Measurements from ENCODE around the gene EFCAB6.

Gene EFCAB6

DNA sequence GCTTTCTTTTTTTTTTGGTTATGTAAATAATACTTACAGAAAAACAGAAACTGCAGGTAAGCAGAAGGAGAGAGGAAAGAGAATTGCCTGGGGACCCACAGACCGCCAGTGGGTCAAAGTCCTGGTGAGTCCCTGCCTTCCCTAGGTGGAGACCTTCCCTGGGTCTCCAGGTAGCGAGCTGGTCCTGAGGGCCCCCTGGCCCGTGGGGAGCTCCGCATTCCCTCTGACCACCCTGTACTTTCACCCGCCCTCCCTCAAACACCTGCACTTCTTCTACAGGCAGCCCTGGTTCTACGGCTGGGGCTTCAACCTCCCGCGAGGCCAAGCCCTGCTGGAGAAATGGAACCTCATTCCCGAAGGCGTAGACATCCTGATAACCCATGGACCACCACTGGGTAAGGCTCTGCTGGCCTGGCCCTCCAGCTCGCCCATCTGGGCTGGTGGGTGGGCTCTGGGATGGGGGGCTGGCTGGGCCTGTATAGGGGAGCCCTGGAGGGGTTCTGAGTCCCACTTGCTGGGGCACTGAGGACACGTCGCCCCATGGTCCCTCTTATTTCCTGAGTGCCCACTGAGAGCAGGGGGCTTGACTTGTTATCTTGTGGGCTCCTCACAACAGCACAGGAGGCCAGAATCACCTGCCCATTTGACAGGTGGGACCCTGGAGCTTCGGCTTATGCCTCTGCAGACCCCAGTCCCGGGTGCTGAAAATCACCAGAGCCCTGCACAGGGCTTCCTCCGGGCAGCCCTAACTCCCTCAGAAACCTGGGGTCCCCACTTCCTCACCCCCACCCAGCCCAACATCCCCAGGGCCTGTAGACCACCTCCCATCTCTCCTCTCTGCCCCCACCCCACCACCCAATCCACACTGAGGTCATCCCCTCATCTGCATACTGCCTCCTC is 313.9 kb downstream of the EFCAB6 start:
- no peak for DNase-seq

DNA sequence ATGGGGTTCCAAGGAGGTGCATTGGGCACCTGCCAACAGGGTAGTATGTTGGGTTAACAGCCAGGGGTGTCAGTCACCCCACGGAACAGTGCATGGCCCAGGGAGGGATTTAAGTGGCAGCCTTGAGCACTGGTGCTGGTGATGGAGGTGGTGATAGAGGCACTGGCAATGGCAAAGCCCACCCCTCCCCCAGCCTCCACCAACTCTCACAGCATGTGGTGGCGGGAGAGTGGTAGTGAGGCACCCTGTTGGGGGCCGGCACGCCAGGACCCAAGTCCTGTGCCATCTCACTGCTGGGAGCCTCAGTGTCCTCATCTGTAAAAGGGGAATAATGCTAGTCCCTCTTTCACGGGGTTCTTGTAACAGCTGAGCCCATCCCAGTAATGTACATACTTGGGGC is 318.8 kb downstream of the EFCAB6 start:
- no peak for DNase-seq

DNA sequence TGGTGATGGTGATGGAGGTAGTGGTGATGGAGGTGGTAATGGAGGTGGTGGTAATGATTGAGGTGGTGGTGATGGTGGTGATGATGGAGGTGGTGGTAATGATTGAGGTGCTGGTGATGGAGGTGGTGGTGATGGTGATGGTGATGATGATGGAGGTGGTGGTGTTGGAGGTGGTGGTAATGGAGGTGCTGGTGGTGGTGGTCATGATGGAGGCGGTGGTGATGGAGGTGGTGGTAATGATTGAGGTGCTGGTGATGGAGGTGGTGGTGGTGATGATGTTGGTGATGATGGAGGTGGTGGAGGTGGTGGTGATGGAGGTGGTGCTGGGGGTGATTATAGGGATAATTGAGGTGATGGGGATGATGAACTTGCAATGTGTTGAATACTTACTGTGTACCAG is 320.4 kb downstream of the EFCAB6 start:
- DNase-seq = no peak

DNA sequence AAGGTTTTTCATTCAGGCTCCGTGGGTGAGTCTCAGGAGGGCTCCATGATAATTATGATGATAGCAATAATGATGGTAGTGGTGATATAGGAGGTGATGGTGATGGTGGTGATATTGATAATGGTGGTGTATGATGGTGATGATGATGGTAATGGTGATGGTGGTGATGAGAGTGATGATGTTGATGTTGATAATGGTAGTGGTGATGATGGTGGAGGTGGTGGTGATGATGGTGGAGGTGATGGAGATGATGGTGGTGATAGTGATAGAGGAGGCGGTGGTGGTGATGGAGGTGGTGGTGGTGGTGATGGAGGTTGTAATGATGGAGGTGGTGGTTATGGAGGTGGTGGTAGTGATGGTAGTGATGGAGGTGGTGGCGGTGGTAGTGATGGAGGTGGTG is 320.9 kb downstream of the EFCAB6 start:
- DNase-seq = no peak

DNA sequence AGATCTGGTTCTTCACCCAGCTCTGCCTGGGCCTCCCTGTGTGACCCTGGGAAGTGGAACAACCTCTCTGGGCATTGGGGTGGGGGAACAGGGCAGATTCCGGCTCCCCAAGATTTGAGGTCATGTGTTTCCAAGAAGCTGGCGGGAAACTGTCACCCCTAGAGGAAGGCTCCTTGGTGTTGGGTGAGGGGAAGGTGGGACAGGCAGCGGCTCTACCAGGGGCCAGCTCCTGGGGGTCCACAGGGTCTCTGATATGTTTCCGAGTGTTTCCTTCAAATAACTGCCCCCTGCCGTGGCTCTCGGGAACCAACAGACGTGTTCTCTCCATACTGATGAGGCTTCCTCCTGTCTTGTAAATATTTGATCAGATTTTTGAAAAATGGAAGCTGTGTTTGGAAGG is 321.8 kb downstream of the EFCAB6 start:
- no peak for DNase-seq

DNA sequence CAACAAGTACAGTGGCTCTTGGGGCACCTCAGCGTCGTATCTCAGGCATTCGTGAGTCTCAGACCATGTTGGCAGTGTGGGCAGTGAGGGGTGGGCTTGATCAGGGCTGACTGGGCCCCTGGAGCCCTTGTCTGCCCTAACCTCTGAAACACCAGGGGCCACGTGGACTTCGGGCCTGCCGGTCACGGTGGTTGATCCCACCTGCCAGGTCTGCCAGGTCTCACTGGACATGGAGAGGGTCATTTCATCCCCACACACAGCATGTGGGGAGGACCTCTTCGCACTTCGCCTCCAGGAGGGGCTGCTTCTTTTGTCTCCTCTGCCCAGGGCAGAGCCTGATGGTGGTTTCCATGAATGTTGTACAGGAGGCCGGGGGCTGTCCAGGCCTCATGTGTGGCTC is 323.2 kb downstream of the EFCAB6 start:
- no peak for DNase-seq

DNA sequence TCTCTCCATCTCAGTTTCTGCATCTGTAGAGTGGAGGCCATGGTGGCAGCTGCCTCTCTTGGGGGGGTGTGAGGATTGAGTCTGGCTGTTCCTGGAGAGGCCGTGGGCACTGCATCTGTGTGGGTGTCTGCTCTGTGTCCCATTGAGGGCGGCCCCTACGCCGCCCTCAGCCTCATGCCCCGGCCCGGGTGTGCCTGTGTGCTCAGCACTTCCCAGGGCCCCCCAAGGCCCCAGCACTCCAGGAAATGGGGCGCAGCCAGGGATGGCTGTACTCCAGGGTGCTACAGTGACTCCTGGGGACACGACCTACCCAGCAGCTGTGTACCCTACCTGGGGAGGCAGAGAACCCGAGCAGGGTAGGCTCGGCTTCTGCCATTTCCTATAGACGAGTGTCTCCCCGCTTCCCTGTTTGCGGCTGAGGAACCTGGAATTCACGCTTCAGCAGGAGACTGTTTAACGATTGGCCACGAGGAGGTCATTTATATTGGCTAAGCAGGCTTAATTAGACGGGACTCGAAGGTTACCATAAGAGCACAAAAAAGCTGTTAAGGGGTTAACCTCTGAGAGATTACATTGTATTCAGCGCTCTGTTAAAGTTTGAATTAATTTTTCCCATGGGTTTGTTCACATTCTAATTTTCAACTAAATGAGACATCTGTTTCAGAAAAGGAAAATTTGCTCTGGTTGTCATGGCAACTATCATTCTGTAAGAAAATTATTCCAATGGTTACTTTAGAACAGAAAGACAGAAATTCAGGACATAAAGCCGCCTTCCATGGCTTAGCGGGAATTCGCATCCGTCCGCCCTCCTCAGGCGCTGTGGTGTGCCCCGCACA is 323.9 kb downstream of the EFCAB6 start:
- DNase-seq = no peak

DNA sequence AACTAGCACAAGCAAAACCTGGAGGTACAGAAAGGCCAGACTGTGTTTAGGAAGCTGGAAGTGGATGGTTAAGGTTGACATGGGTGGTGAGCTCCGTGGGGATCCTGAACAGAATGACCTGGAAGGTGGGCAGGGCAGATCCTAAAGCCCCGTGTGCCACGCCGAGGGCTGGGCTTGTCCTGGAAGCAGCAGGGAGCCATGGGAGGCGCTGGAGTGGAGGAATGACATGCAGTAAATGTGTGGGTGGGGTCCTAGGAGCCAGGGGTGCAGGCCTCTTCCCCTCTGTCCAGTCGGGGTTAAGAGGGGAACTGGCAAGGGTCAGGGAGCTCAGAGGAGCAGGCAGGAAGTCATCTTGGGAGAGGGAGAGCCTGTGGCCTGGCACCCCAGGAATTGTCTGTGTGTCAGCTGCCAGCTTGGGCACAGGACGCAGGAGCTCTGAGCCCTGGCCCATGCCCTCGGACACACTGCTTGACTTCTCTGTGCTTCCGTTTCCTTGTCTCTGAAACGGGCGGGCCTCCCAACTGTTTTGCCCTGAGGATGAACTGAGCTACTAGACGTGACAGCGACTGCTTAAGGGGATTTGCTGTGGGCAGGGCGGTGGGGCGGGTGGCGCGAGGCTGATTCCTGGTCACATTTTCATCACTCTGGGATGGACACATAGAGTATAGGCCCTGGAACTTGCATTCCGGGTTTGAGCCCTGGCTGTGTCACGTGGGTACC is 324.6 kb downstream of the EFCAB6 start:
- no peak for DNase-seq

DNA sequence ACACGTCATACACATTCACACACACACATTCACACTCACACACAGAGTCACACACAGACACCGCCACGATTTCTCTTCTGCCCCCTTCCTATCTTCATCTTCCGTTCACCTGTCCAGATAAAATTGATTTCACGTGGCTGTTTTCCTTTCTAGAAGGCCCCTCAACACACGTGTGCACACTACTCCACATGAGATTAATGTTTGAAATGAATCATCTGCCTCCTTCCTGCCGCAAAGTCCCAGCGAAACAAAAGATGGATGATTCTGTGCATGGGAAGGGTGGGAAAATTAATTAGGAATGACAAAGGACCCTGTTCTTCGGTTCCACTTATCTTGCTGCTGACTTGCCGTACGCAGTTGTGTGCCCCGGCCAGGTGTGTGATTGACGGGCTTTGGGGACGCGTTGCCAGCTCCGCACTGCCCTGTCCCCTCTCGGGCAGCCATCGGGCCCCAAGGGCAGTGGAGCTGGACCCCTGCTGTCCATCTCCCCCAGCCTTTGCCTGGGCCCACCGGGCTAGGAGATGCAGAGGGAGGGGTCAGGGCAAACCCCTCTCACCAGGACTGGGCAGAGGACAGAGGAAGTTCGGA is 326.5 kb downstream of the EFCAB6 start:
- no peak for DNase-seq

DNA sequence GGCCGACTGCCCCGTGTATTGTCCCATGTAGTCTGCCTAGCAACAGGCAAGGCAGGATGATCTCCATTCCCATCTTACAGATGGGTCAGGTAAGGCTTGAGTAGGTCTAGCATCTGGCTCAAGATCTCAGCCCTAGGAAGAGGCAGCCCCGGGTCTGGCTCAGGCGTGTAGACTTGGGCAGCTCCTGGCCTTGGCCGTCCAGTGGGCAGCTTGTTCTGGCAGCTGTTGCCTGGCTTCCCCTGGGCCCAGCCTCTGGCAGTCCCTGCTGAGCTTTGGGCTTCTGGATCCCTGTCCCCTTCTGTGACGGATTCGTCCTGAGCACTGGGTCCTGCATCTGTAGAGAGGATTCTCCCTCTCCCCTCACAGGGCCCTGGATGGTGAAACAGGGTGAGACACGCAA is 327.9 kb downstream of the EFCAB6 start:
- no peak for DNase-seq

DNA sequence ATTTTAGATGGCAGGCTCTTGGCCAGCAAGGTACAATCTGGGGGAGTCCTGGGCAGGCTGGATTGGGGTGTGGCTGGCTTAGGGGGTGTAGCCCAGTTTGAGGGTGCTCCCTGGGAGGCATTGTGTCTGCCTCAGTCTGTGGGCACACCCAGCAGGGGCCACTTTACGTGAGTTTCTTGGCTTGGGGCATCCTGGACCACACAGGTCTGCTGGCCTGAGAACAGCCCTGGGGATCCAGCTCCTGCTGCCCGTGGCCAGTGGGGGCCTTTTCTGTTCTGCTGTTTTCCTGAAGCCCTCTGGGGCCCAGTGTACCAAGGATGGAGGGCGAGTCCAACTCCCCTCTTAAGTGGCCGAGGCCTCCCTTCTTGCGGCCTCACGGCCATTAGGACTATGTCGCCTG is 328.4 kb downstream of the EFCAB6 start:
- no peak for DNase-seq

DNA sequence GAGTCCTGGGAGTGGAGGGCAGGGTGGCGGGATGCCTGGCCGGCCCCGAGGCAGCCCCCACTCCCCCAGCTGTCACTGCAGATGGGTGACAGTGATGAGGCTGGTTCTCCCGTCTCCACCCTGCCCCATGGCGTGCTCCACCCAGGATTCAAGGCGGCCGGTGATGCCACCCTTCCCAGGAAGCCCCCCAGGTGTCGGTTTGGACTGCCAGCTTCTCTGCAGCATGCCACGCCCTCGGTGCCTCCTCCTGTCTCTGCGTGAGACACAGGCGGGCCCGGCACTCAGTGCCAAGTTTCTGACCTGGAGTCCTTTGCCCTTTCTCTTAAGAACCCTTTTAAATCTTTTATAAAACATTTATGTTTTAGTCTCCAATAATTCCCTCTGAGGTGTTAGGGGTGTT is 328.8 kb downstream of the EFCAB6 start:
- DNase-seq = no peak

DNA sequence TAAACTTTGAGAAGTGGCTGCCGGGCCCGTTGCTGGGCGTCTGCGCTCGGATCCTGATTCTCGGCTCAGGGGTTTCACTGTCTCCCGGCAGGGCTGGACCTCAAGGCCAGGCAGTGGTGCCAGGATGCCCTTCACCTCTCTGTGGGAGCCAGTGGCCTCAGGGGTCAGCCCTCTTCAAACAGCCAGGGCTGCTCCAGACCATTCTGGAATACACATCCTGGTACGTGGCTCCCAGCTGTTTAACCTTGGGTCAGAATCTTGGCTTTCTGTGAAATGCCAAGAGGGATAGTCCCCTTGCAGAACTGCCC is 329.8 kb downstream of the EFCAB6 start:
- no peak for DNase-seq

DNA sequence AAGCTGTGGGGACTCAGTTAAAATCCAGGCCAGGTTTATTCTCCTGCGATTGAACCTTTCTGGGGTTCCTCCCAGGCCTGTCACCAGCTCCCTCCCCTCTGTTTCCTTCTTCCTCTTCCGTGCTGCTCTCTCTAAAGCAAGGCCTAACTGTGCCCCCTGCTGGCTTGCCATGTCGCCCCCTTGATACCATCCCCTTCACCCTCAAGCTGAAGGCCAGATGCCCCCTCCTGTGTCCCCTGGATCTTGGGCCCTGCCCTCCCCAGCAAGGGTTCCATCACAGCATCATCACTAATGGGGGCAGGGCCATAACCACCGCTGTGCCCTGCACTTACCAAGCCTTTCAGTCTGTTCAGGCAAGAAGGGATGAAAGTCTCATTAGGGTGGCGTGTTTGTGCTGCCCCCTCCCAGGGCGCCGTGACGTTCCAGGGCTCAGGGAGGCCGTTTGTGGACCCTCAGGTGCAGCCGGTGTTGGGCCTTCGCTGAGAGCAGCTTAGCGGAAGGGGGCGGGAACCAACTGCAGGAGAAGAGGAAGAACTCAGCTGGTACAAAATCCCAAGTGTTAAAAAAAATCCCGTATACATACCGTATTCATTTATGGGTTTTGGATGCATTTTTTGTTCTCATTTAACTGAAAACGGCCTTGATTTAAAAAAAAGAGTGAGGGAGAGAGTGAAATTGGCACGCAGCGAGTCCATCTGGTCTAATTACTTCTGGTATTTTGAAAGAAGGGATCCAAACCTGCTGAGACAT is 330.4 kb downstream of the EFCAB6 start:
- peak; percentile 80 for DNase-seq

DNA sequence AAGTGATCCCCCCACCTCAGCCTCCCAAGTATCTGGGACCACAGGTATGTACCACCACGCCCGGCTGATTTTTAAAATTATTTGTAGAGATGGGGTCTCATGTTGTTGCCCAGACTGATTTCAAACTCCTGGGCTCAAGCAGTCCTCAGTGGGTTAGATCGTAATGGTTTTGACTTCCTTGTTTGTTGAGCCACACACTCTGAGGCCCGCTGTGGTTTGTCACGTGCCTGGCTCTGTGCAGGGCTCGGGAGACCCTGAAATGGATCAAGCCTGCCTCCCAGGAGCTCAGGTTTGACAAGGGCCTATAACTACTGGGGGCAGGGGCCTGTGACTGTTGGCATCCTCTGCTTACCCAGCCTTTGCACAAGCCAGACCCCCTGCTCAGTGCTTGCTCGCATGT is 332.1 kb downstream of the EFCAB6 start:
- DNase-seq = peak; percentile 79

DNA sequence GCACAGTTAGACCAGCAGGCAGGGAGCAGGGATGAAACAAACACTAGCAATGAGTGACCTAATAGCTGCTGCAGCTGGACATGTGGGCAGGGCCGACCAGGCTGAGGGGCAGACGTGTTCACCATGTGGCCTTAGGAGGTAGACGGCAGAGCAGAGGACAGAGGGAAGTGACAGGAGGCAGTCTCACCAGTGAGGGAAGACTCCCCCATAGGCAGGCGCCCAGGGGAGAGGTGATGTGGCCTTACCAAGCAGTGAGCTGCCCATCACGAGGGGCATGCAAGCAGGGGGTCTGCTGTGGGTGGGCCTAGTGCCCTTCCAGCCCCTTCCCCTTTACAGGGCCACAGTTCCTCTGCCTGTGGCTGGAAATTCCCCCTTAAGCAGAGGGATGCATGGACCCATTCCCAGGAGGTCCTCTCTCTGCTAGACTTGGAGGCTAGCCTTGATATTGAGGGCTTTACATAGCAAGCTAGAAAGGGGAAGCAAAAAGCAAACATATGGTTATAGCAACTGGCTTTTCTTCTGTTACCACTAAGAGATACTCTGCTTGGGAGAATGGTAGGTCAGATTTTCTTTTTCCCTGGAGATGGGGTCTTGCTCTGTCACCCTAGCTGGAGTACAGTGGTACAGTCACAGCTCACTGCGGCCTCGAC is 332.7 kb downstream of the EFCAB6 start:
- peak; percentile 58 for DNase-seq

Data from MV-4-11 (cell line).